Stimulated activated naive CD4-positive, alpha-beta T cell treated with Interleukin-2 at 50 U/mL for 16 hours (primary cell): Measurements from ENCODE around the gene HOXD11.

Experiments used
- DNase-seq: peaks from one replicate; lab custom pipeline; 2025; lab: John Stamatoyannopoulos, UW

HOXD11 gene

DNA sequence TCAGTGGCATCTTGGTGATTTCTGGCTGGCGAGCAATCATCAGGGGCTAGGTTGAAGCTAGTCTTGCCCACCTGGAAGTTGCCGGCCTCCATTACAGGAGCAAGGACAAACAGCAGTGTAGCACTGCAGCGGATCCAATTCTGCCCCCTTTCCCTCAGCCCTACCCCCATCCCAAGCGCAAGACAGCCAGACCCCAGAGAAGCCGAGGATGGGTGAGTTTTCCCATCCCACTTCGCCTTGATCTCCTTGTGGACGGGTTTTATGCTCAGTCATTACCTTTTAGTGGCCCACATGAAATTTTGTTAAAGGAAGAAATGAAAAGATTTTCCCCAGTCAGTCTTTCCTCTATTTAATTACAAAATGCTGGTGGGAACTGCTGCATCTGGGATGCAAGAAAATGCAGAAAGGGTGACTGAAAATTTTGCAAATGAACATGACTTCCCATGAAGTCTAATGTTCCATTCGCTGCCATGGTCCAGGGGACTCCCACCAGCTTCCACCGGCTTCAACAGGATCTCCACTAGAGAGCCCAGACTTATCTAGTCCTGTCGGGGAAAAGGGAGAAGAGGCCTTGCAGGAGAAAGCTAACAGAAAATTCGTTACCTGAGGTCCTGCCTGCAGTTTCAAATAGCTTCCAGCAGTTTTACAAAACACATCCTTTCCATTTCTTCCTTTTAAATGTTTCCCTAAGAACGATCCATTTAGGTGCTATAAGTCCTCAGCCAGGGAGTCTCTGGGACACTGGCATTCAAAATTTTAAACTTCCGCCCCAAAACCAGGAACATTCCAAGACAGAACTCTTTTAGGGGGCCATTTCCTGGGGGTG, 13.5 kb downstream of the HOXD11 start:
- no peak for DNase-seq

DNA sequence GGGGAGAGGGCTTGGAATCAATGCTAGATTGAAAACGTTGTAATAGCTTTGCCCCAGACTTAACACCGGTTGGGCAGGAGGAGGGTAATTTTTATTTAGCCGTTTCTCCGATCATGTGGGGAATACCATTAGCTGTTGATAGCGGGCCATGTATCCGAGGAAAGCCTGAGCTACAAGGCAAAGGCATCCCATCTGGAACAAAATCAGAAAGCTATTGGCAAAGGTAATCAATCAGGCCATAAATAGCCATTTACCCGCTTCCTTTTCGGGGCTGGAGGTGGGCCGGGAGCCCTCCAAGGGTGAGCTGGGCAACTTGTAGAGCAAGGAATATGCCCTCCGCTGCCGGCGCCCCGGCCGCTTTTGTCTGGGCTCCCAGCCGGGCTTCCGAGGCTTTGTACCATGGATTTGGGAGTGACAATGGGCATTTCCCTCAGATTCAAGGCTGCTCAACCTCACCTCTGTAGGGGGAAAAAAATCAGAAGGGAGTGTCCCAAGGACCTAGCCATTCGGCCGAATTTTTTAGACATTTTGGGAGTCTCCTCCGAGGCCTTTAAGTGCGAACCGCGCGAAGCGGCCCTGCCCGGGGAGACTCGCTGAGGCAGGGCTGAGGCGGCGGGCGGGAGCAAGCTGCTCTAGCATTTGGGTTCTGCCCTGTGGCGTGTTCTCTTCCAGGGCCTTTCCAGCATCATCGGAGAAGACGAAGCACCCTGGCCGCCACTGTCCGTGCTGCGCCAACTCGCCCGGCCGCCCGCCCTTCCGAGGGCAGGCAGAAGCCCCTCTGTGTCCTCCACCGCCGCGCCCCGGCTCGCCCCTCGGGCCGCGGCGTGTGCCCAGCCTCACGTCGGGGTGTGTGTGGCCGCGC, 14.3 kb downstream of the HOXD11 start:
- no peak for DNase-seq

DNA sequence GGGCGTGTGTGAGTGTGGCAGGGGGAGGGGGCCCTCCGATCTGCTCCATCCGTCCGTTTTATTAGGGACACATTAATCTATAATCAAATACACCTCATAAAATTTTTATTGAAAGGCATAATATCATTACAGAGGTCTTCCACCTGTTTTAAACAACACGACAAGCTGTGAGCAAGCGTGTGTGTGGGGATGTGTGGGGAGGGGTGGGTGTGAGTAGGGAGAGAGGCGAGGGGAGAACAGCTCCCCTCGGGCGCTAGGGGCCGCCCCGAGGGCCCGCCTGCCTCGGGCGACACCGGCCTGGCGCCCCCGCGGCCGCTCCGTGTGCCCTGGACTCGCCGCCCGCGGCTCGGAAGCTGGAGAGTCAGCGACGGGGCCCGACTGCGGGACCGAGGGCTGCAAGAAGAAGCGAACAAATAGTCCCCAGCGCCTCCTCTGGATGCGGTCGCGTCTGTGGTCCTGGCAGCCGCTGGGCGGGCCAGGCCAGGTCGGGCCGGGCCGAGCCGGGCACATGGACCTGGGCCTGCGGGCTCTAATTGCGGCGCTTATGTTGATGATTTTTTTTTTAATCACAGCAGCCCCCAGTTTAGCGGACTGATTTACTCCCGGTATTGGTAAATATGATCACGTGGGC, 15.1 kb downstream of the HOXD11 start:
- no peak for DNase-seq

DNA sequence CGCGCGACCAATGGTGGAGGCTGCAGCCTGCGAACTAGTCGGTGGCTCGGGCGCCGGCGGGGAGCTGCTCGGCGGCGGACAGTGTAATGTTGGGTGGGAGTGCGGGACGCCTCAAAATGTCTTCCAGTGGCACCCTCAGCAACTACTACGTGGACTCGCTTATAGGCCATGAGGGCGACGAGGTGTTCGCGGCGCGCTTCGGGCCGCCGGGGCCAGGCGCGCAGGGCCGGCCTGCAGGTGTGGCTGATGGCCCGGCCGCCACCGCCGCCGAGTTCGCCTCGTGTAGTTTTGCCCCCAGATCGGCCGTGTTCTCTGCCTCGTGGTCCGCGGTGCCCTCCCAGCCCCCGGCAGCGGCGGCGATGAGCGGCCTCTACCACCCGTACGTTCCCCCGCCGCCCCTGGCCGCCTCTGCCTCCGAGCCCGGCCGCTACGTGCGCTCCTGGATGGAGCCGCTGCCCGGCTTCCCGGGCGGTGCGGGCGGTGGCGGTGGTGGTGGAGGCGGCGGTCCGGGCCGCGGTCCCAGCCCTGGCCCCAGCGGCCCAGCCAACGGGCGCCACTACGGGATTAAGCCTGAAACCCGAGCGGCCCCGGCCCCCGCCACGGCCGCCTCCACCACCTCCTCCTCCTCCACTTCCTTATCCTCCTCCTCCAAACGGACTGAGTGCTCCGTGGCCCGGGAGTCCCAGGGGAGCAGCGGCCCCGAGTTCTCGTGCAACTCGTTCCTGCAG, 15.8 kb downstream of the HOXD11 start, which contains the start of gene HOXD9:
TSS of gene HOXD9 (plus strand) at position 37 of the 728 bp plus-strand sequence. CDS start at position 87, 50 bp downstream.
- no peak for DNase-seq

DNA sequence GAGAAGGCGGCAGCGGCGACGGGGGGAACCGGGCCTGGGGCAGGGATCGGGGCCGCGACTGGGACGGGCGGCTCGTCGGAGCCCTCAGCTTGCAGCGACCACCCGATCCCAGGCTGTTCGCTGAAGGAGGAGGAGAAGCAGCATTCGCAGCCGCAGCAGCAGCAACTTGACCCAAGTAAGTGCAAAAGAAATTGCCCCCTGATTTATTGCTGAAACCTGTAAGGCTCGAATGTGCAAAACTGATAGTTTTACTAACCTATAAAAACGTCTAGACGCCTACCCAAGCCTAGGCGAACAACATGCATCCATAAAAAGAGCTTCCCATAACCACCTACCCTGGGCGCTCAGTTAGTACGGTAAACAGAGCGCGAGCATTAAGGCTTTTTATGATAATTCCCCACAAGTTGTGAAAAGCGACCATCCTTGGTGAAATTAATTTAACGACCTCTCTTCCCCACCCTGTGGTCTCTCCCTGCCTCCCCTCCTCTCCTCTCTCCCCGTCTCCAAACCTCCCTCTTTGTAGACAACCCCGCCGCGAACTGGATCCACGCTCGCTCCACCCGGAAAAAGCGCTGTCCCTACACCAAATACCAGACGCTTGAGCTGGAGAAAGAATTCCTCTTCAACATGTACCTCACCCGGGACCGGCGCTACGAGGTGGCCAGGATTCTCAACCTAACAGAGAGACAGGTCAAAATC, 16.5 kb downstream of the HOXD11 start:
- DNase-seq = no peak

DNA sequence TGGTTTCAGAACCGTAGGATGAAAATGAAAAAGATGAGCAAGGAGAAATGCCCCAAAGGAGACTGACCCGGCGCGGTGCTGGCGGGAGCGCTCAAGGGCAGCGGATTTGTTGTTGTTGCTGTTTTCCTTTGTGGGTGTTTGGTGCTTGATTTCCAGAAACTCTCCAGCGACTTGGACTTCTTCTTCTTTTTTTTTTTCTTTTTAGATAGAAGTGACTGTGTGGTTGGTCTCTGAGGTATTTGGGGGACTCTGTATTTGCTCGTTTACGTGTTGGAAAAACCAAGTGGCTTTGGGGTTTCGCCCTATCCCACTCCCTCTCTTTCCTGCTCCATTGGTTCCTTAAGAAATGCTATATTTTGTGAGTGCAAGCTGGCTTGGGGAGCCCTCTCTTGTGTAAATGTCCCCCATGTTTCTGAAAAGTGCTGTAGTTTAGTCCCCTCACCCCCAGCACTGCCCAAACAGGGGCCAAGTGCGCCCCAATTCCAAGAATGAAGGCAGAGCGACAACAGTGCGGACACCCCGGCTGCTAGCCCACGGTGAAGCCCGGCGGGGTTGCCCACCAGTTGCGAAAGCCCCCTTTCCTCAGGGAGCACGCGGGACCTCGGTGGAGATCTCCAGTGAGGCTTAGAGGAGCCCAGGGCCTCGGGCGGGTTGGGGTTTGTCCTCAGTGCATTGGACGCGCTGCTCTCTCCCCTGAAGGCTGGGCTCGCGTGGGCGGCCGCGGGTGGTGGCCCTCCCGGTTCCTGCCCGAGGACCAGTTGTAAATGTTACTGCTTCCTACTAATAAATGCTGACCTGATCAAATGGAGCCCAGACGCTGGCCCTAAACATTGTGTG, 17.2 kb downstream of the HOXD11 start:
- DNase-seq = no peak

DNA sequence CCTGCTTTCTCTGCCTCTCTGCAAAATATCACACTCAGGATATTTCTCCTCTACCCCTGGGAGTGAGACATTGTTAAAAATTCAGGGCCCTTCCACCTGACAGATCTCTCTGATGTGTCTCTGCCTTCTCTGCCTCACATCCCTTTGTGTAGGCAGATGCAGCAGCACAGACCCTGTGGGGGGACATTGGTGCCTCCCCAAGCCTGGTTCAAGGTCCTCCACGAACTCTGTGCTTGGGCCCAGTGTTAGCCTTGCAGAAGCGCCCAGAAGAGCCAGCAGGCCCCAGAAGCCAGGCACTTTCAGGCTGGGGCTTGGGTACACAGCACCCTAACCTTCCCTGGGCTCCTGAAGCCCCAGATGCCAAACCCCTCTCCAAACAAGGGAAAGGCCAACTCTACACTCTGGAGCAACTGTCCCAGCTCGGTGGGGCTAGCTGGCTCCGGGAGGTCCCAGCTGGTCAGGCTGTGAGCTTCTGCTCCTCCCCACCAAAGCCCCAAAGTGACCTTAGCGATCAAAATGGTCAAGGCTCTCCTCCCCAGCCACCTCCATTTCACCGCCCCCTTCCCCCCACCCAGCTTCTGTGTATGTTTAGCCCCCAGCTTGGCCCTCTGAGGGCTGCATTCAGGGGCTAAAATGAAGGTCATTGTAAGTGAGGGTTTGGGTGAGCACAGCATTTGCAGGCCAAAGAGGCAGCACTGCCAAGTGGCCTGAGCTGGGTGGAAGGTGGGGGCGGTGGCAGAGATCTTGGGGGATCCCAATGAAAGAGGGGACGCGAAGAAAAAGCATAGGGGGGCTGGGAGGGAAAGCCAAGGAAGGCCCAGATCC, 18.1 kb downstream of the HOXD11 start:
- DNase-seq = no peak

DNA sequence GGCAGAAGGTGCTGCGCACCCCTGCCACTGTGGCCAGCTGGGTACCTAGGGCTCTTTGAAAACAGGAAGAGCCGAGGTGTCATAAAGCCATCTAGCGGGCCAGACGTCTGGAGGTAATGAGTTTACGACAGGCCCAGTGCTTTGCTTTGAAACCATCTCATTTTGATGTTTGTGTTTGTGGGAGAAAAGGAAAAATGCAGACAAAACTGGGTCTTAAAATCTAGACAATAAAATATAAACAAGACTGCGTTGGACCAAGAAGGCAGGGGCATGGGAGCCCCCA, 18.6 kb downstream of the HOXD11 start:
- DNase-seq = no peak

DNA sequence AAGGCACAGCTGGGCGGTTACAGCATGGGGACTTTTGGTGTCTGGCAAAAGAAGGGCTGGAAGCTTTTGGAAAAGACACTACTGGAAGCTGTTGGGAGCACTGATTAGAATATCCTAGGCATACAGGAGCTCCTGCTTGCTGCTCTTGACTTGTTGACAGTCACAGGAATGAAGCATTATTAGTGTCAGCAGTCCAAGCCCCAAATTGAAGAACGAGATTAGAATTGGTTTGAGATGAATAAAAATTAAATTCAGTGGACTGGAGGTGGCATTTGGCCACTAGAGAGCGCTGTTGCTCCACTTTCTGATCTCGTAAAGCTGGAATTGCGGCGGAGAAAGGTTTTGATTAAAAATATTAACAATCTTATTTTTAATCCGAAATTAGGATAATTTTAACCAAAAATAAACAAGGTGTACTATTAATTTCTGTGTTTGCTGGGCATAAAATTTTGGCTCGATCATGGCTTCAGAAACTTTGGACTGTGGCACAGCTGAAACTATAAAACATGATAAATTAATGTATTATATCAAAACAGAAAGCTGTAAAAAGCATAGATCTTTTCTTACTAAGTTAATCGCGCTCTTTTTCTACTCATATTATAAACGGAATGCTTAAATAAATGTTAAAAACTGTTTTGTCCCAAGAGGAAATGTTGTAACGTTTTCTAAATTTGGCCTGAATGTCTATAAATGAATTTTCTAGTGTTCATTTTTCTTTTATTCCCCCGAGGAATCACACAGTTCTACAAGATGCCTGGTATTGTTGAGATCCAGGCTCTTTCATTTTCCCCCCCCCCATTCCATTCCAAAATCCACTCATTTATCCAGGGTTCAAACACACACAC, 20.1 kb downstream of the HOXD11 start:
- peak; percentile 31 for DNase-seq

DNA sequence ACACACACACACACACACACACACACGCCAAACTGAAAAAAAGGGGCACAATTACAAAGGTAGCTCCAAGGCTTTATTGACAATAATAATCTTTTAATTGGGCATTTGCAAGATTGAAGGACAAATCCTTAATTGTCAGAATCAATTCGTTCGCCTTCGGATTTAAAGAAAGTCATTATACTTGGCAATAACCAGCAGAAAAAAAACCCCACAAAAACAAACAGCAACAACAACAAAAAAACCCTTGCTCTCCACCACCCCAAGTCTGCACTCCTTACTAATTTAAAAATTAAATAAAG, 20.6 kb downstream of the HOXD11 start:
- DNase-seq = no peak

DNA sequence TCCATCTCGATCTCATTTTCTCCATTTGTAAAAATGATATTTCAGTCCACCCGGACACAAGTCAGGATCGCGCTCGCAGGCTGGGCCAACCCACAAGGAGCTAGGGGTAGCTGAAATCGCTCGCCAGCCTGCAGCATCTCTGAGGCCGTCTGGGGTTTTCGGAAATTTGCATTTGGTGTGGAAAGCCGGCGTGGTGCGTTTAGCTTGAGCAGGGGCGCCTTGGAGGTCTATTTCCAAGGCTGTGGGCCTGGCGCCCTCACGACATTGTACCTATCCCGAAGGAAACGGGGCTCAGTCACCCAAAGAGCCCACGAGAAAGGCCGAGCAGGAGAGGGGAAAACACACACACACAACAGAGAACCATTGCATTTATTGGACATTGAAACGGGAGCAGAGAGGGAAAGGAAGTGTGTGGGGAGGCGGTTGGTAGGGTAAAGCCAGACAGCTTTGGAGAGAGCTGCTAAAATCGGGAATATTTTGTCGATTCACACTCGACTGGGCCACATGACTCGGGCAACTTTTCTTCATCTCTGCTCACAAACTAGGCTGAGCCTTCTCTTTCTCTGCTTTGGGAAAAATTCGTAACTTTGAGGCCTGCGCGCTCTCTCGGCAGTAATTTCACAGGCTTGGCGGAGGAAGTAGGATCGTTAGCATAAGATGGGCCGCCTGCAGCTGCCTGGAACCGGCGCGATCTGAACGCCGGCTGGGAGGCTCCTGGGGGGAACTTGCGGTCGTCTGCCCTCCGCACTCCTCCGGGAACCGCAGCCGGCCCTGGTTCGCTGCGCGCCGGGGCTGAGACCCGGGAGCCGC, 21.3 kb downstream of the HOXD11 start:
- no peak for DNase-seq

DNA sequence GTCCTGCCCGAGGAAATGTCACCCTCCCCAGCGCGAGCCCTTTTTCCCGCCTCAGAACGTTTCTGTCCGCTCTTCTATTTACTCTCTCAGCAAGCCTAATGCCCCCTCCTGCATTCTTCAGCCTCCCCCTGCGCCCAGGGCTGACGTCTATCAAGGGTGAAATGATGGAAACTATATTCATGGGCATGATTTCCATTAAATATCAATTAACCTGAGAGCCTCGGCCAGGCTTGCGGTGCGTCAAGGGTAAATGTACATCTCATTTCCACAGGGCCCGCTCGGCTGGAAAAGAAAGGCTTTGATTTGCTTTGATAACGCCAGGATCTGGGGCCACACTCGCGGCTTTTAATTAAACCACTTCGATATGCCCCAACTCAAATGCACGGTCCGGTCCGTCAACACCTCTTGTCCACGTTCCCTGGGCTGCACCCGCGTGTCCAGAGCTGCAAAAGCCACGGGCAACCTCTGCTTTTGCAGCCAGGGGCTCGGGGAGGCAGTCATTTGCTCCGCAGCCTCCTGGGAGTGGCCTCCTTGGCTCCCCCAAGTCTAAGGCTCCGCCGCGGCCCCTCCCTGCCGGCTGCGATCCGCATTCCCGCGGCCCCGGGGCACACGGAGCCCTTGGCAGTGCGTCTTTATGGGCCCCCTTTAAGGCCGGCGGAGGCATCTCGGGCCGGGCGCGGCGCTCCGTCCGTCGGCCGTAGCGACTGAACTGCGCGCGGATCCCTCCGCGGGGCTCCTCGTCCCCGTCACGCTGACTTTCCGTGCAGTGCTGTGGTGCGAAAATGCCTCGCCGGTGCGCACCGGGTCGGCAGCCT, 22.1 kb downstream of the HOXD11 start, which contains the start of gene HOXD8:
TSS of gene HOXD8 (plus strand) at position 724 of the 815 bp plus-strand sequence. CDS start 662 bp downstream, outside the sequence.
- no peak for DNase-seq

DNA sequence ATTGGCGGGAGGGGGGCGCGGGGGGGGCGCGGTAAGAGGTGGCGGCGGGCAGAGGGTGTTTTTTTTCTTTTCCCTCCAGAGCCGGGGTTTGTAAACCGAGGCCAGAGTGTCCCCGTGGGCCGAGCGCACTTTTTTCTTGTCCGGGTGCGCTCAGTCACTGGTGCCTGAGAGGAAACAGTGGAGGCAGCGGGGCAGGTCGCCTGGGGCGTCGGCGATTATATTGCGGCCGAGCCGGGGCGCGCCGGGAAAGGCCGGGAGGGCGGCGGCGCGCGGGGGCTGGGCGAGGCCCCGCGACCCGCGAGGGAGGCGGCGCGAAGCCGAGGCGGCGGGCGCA, 22.7 kb downstream of the HOXD11 start:
- DNase-seq = no peak

DNA sequence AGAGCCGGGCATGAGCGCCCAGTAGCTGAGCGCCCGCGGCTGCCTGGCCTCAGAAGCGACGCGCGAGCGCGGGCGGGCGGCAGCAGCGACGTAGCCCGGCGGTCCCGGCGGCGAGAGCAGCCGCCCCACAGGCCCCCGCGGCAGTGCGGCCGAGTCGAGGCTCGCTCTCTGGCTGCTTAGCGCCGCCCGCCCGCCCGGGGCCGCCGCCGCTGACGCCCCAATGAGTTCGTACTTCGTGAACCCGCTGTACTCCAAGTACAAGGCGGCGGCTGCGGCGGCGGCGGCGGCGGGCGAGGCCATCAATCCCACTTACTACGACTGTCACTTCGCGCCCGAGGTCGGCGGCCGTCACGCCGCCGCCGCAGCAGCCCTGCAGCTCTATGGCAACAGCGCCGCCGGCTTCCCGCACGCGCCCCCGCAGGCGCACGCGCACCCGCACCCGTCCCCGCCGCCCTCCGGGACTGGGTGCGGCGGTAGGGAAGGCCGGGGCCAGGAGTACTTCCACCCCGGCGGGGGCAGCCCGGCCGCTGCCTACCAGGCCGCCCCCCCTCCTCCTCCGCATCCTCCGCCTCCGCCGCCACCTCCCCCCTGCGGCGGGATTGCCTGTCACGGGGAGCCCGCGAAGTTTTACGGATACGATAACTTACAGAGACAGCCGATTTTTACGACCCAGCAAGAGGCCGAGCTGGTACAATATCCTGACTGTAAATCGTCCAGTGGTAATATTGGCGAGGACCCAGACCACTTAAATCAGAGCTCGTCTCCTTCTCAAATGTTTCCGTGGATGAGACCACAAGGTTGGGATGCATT, 23.3 kb downstream of the HOXD11 start:
- DNase-seq = no peak

DNA sequence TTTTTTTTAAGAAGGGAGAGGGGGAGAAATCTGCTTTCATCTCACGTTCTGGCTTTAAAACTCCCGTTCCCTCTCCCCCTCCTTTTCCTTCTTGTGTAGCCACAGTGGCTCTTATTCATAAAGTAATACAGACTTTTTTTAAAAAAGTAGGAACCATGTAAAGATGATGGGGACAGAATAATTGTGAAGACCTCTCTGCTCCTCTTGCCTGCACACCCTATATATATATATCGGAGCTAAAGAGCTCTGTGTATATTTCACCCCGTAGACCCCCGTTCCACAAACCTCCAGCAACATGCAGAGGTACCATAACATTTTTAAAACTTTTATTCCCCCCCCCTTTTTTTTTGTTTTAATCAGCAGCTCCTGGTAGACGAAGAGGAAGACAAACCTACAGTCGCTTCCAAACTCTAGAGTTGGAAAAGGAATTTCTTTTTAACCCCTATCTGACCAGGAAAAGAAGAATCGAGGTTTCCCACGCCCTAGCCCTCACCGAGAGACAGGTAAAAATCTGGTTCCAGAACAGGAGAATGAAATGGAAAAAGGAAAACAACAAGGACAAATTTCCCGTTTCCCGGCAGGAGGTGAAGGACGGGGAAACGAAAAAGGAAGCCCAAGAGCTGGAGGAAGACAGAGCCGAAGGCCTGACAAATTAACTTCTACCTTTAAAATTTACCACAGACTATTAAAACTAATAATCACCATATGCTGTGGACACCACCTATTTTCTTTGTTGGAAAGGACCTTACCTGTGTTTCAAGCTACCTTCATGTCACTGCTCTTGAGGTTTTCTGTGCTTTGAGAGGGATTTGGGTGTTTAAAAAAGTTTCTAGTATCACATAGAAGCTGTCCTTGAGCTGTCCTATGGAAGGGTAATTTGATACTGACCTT, 24.1 kb downstream of the HOXD11 start:
- DNase-seq = no peak

DNA sequence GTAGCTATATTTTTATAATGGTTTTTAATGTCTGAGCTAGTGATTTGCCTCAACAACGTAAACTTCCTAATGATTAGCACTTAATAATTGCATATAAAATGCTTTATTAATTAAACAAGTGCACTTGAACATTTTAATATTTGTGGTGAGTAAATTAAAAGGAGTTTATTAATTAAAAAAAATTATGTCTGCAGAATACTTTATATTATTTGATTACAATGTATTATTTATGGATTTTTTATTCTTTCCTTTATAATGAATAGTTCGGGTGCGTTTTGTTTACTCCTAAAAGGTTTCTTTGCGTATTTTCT, 24.7 kb downstream of the HOXD11 start:
- DNase-seq = no peak
